SK-N-SH (cell line): ENCODE results near the gene RABGAP1L. TPM values are rescaled to one million over a fixed set of nuclear protein-coding genes. Genes with fewer than 3 reads are reported as not detected.
"Not testable (repeated sequence)": the region's sequence is repeated elsewhere in the genome, so short reads cannot be mapped to it uniquely, and the experiment has no call there.

Source experiments
- CTCF ChIA-PET: fragments of 300-600, 350-600 bp; formaldehyde crosslinking; extraction: SDS; loops from one replicate; lab custom pipeline; 2021; lab: Yijun Ruan, JAX
- POLR2A ChIA-PET: fragments of 350-600 bp; sonication (Branson Sonifier 250); formaldehyde crosslinking; extraction: SDS; loops from one replicate; lab custom pipeline; 2020; ENCODE audit warnings: antibody characterized with exemption, inconsistent platforms; lab: Yijun Ruan, JAX
- DNase-seq: peaks from one replicate; pipeline ENCODE4 v3.0.0; 2012
- H2AFZ ChIP-seq: fragments of 200-600 bp; sonication (generic); 2 replicates; pipeline ENCODE4 v1.8.1; 2016; ENCODE audit warnings: antibody characterized with exemption, mild to moderate bottlenecking, low read depth
- H3F3A ChIP-seq: fragments of 200-600 bp; sonication (generic); replicated peaks from 2 replicates; pipeline ENCODE3; 2016; ENCODE audit warnings: antibody characterized with exemption, mild to moderate bottlenecking; ENCODE audit not compliant: insufficient read depth
- H3K27ac ChIP-seq, 2 experiments: fragments of 200-500 bp in 1 of 2; fragments of 200-600 bp in 1 of 2; sonication (Bioruptor generic) in 1 of 2; sonication (generic), shearing (Covaris generic) in 1 of 2; 2 replicates each; pipeline versions ENCODE4 v1.5.1 to v1.6.1; 2014 to 2016; ENCODE audit warnings: low read depth in 2 of 2, inconsistent platforms in 1 of 2, low read length in 1 of 2, mild to moderate bottlenecking in 1 of 2, mixed read lengths in 1 of 2
- H3K27me3 ChIP-seq: fragments of 200-600 bp; sonication (generic), shearing (Covaris generic); 2 replicates; pipeline ENCODE4 v1.6.1; 2016; ENCODE audit warnings: mixed run types; ENCODE audit not compliant: insufficient read depth
- H3K36me3 ChIP-seq, 2 experiments: fragments of 200-500 bp in 1 of 2; fragments of 200-600 bp in 1 of 2; sonication (Bioruptor generic) in 1 of 2; sonication (generic) in 1 of 2; replicated peaks in 1 of 2; 2 replicates each; pipeline versions ENCODE3 to v1.5.1; 2014 to 2016; ENCODE audit warnings: low read length in 1 of 2, mild to moderate bottlenecking in 1 of 2; ENCODE audit not compliant: insufficient read depth in 2 of 2, control insufficient read depth in 1 of 2
- H3K4me1 ChIP-seq, 2 experiments: fragments of 200-500 bp in 1 of 2; fragments of 200-600 bp in 1 of 2; sonication (Bioruptor generic) in 1 of 2; sonication (generic), shearing (Covaris generic) in 1 of 2; 2 replicates each; pipeline versions ENCODE4 v1.5.1 to v1.6.1; 2014 to 2016; ENCODE audit warnings: low read depth in 1 of 2, low read length in 1 of 2, mixed run types in 1 of 2; ENCODE audit not compliant: insufficient read depth in 2 of 2, control insufficient read depth in 1 of 2
- H3K4me2 ChIP-seq: fragments of 200-600 bp; sonication (generic), shearing (Covaris generic); 2 replicates; pipeline ENCODE4 v1.6.1; 2017; ENCODE audit warnings: mixed run types
- H3K4me3 ChIP-seq, 2 experiments: fragments of 200-500 bp in 1 of 2; fragments of 200-600 bp in 1 of 2; sonication (Bioruptor generic) in 1 of 2; sonication (generic), shearing (Covaris generic) in 1 of 2; 2 replicates each; pipeline versions ENCODE4 v1.5.1 to v1.8.1; 2014 to 2016; ENCODE audit warnings: low read depth in 2 of 2, inconsistent platforms in 1 of 2, low read length in 1 of 2, mild to moderate bottlenecking in 1 of 2, mixed read lengths in 1 of 2, moderate library complexity in 1 of 2
- H3K79me2 ChIP-seq: fragments of 200-600 bp; sonication (generic); 2 replicates; pipeline ENCODE4 v1.8.1; 2017; ENCODE audit warnings: mild to moderate bottlenecking; ENCODE audit not compliant: insufficient read depth
- H3K9ac ChIP-seq: fragments of 200-600 bp; sonication (generic); 2 replicates; pipeline ENCODE4 v1.6.1; 2017; ENCODE audit warnings: mixed run types
- H3K9me2 ChIP-seq: fragments of 200-600 bp; sonication (generic); 2 replicates; pipeline ENCODE4 v1.6.1; 2017; ENCODE audit warnings: mixed run types
- H3K9me3 ChIP-seq: fragments of 200-600 bp; sonication (generic); 2 replicates; pipeline ENCODE4 v1.6.1; 2017; ENCODE audit warnings: mixed run types, mild to moderate bottlenecking, moderate library complexity
- H4K20me1 ChIP-seq: fragments of 200-600 bp; sonication (generic); 2 replicates; pipeline ENCODE4 v1.6.1; 2017; ENCODE audit warnings: mild to moderate bottlenecking, mixed run types; ENCODE audit not compliant: insufficient read depth
- CHD2 ChIP-seq: fragments of 150-350 bp; IDR thresholded peaks from 2 replicates; pipeline ENCODE4 v1.6.1; 2018; ENCODE audit warnings: low read length; ENCODE audit not compliant: partially characterized antibody
- ELF1 ChIP-seq: IDR thresholded peaks from 2 replicates; pipeline ENCODE4 v1.4.0; 2012
- GABPA ChIP-seq: IDR thresholded peaks from 2 replicates; pipeline ENCODE4 v1.4.0; 2012; ENCODE audit warnings: low read depth, mild to moderate bottlenecking
- YY1 ChIP-seq: IDR thresholded peaks from 2 replicates; pipeline ENCODE4 v1.4.0; 2012; ENCODE audit warnings: low read depth, mild to moderate bottlenecking
- WGBS: methylation state at CpG from one replicate; pipeline ENCODE4 v1.1.6; 2017; ENCODE audit warnings: low lambda C conversion rate; 5-methylcytosine and 5-hydroxymethylcytosine counted together
- polyA plus RNA-seq, 3 experiments: library from polyadenylated mRNA; depleted of rRNA; stranded (reverse); fragments of >200 nt; gene quantifications; 2 replicates each; pipeline ENCODE4 v1.2.3, GENCODE V29; 2012
- TF ChIP-seq, protein P1 (sequence below): IDR thresholded peaks from 2 replicates; pipeline ENCODE4 v1.6.1; 2012; ENCODE audit warnings: mild to moderate bottlenecking, low read depth, low read length, moderate library complexity

Gene RABGAP1L
- polyA plus RNA-seq, 1 of the 3 experiments (the other 2 are of a cell fraction) = 7.2 TPM

- no peak overlapping the region for H3K4me3 ChIP-seq
- no peak overlapping the region for H3K27ac ChIP-seq
- ChIA-PET POLR2A (no interaction called here), CTCF (interaction anchor here (0.6 kb wide), 1 partner anchor 23 kb away, joined by 3 read pairs; no protein-coding TSS in a partner anchor)
- H3K4me2 ChIP-seq = no peak overlapping the region
- H3K9me2 ChIP-seq = no peaks in the 10 kb centered on the region
- H3K27me3 ChIP-seq = no peaks in the 10 kb centered on the region
- no peaks in the 10 kb centered on the region for H3K36me3 ChIP-seq
- no peak for TF ChIP-seq CHD2
- no peaks in the 10 kb centered on the region for H3K79me2 ChIP-seq
- no peaks in the 10 kb centered on the region for H4K20me1 ChIP-seq
- H3K9ac ChIP-seq = no peak overlapping the region
- no peaks in the 10 kb centered on the region for H3K9me3 ChIP-seq
- no peak overlapping the region for H2AFZ ChIP-seq
- H3K4me1 ChIP-seq = no peaks in the 10 kb centered on the region
- no peaks in the 10 kb centered on the region for H3F3A ChIP-seq
- WGBS = 31% methylated on average over 1 of the region's 1 CpG
- DNase-seq = no peak
Measured at GRCh38 chr1:174136714-174137113, 22.6 kb upstream of the RABGAP1L start.

- H3K4me1 ChIP-seq = no peaks in the 10 kb centered on the region
- no peak overlapping the region for H3K4me2 ChIP-seq
- WGBS = 66% methylated on average over 5 of the region's 5 CpGs
- no peaks in the 10 kb centered on the region; the same call in 1 of the 2 replicates for H3K27me3 ChIP-seq
- H3K27ac ChIP-seq = no peak overlapping the region
- H3K9me3 ChIP-seq = 0 out of 2 replicates have a peak, but pooled peaks cover 3% of the 10 kb centered on the region
- POLR2A ChIA-PET = no interaction called here
- no peaks in the 10 kb centered on the region for H3F3A ChIP-seq
- H3K4me3 ChIP-seq = no peak overlapping the region
- H3K79me2 ChIP-seq = no peaks in the 10 kb centered on the region
- TF ChIP-seq GABPA (no peak), ELF1 (no peak), YY1 (no peak)
- TF ChIP-seq, protein P1, sequence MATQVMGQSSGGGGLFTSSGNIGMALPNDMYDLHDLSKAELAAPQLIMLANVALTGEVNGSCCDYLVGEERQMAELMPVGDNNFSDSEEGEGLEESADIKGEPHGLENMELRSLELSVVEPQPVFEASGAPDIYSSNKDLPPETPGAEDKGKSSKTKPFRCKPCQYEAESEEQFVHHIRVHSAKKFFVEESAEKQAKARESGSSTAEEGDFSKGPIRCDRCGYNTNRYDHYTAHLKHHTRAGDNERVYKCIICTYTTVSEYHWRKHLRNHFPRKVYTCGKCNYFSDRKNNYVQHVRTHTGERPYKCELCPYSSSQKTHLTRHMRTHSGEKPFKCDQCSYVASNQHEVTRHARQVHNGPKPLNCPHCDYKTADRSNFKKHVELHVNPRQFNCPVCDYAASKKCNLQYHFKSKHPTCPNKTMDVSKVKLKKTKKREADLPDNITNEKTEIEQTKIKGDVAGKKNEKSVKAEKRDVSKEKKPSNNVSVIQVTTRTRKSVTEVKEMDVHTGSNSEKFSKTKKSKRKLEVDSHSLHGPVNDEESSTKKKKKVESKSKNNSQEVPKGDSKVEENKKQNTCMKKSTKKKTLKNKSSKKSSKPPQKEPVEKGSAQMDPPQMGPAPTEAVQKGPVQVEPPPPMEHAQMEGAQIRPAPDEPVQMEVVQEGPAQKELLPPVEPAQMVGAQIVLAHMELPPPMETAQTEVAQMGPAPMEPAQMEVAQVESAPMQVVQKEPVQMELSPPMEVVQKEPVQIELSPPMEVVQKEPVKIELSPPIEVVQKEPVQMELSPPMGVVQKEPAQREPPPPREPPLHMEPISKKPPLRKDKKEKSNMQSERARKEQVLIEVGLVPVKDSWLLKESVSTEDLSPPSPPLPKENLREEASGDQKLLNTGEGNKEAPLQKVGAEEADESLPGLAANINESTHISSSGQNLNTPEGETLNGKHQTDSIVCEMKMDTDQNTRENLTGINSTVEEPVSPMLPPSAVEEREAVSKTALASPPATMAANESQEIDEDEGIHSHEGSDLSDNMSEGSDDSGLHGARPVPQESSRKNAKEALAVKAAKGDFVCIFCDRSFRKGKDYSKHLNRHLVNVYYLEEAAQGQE = no peak
- DNase-seq = no peak
- no peak overlapping the region for H2AFZ ChIP-seq
- H3K36me3 ChIP-seq = no peaks in the 10 kb centered on the region
- CTCF ChIA-PET = no interaction called here
- H3K9me2 ChIP-seq = no peaks in the 10 kb centered on the region
- no peak overlapping the region for H3K9ac ChIP-seq
- H4K20me1 ChIP-seq = no peaks in the 10 kb centered on the region
Measured at GRCh38 chr1:174142836-174143235, 16.5 kb upstream of the RABGAP1L start.

- WGBS = 40% methylated on average over 11 of the region's 12 CpGs
- POLR2A ChIA-PET, H3K4me2 ChIP-seq, H3K4me1 ChIP-seq, H2AFZ ChIP-seq, DNase-seq, H3K36me3 ChIP-seq, H3K9ac ChIP-seq, H3K27me3 ChIP-seq, H3K4me3 ChIP-seq, H3K9me2 ChIP-seq, H3F3A ChIP-seq, H3K9me3 ChIP-seq, H3K79me2 ChIP-seq, H4K20me1 ChIP-seq, H3K27ac ChIP-seq: not testable (repeated sequence)
- CTCF ChIA-PET = interaction anchor here (1.4 kb wide), 1 partner anchor 63 kb away, joined by 3 read pairs; no protein-coding TSS in a partner anchor
Measured at GRCh38 chr1:174143727-174144396, 15.5 kb upstream of the RABGAP1L start.

- H3K79me2 ChIP-seq, H3K4me2 ChIP-seq, H3K9ac ChIP-seq, H3K27me3 ChIP-seq, POLR2A ChIA-PET, H3K36me3 ChIP-seq, H3K9me3 ChIP-seq, H3K4me1 ChIP-seq, H3K4me3 ChIP-seq, H3F3A ChIP-seq, H2AFZ ChIP-seq, DNase-seq, H3K9me2 ChIP-seq, H3K27ac ChIP-seq, H4K20me1 ChIP-seq: not testable (repeated sequence)
- CTCF ChIA-PET = interaction anchor here (1.4 kb wide), 1 partner anchor 62 kb away, joined by 3 read pairs; no protein-coding TSS in a partner anchor
- WGBS = 16% methylated on average over 3 of the region's 3 CpGs
Measured at GRCh38 chr1:174144397-174144783, 14.9 kb upstream of the RABGAP1L start.
